WTC11 (cell line): ENCODE results near the gene RIPOR3. TPM values are rescaled to one million over a fixed set of nuclear protein-coding genes. Genes with fewer than 3 reads are reported as not detected.

Experiments used
- ATAC-seq: fragments of 200-7000 bp; cut with Tn5 transposase; 2 replicates; pipeline ENCODE4 v1.10.0; 2021; ENCODE audit warnings: mild to moderate bottlenecking, moderate library complexity
- CTCF ChIA-PET: fragments of 300-600 bp; sonication (Branson Sonifier 250); formaldehyde crosslinking; loops from one replicate; lab custom pipeline; 2021; ENCODE audit warnings: antibody characterized with exemption; lab: Charles Lee
- POLR2A ChIA-PET: fragments of 350-600 bp; sonication (Branson Sonifier 250); formaldehyde crosslinking; loops from one replicate; lab custom pipeline; 2021; ENCODE audit warnings: antibody characterized with exemption; lab: Charles Lee
- DNase-seq: peaks from one replicate; pipeline ENCODE4 v3.0.0; 2021; ENCODE audit warnings: low spot score
- H3K27ac Mint-ChIP-seq: 2 replicates; pipeline ENCODE4 v1.8.0; 2021; ENCODE audit warnings: mixed read lengths
- H3K27me3 Mint-ChIP-seq: 2 replicates; pipeline ENCODE4 v1.8.0; 2021; ENCODE audit warnings: low read depth, mild to moderate bottlenecking, moderate library complexity, mixed read lengths
- H3K36me3 Mint-ChIP-seq: 2 replicates; pipeline ENCODE4 v1.8.0; 2021; ENCODE audit warnings: mixed read lengths
- H3K4me1 Mint-ChIP-seq: 2 replicates; pipeline ENCODE4 v1.8.0; 2022; ENCODE audit warnings: mixed read lengths
- H3K4me3 Mint-ChIP-seq: 2 replicates; pipeline ENCODE4 v1.8.0; 2021; ENCODE audit warnings: mild to moderate bottlenecking, moderate library complexity, mixed read lengths
- H3K9me3 Mint-ChIP-seq: 2 replicates; pipeline ENCODE4 v1.8.0; 2021; ENCODE audit warnings: mixed read lengths
- AR ChIP-seq: fragments of 250-450 bp; sonication (Bioruptor Pico); IDR thresholded peaks from 2 replicates; pipeline ENCODE4 v1.9.0; 2021; ENCODE audit warnings: mild to moderate bottlenecking
- ATF3 ChIP-seq: sonication (generic); formaldehyde crosslinking; conservative IDR thresholded peaks from 2 replicates; pipeline ENCODE4 v1.8.1; 2022; ENCODE audit warnings: mild to moderate bottlenecking, missing genetic modification reagents
- CREM ChIP-seq: sonication (generic); formaldehyde crosslinking; IDR thresholded peaks from 2 replicates; pipeline ENCODE4 v1.8.1; 2022; ENCODE audit warnings: mild to moderate bottlenecking, missing genetic modification reagents, moderate library complexity
- E2F4 ChIP-seq: sonication (generic); formaldehyde crosslinking; IDR thresholded peaks from 2 replicates; pipeline ENCODE4 v1.8.1; 2022; ENCODE audit warnings: low read depth, mild to moderate bottlenecking, moderate library complexity, missing genetic modification reagents, borderline replicate concordance
- ELF4 ChIP-seq: sonication (generic); formaldehyde crosslinking; IDR thresholded peaks from 2 replicates; pipeline ENCODE4 v1.8.1; 2022; ENCODE audit warnings: low read depth, mild to moderate bottlenecking, moderate library complexity, missing genetic modification reagents
- EMX1 ChIP-seq: fragments of 250-450 bp; sonication (Bioruptor Pico); IDR thresholded peaks from 2 replicates; pipeline ENCODE4 v1.8.0; 2021; ENCODE audit warnings: mild to moderate bottlenecking
- ESRRA ChIP-seq: sonication (generic); formaldehyde crosslinking; IDR thresholded peaks from 2 replicates; pipeline ENCODE4 v1.8.1; 2022; ENCODE audit warnings: mild to moderate bottlenecking, missing genetic modification reagents, borderline replicate concordance
- FOXJ3 ChIP-seq: sonication (generic); formaldehyde crosslinking; IDR thresholded peaks from 2 replicates; pipeline ENCODE4 v1.9.0; 2021; ENCODE audit warnings: missing genetic modification reagents, mild to moderate bottlenecking, borderline replicate concordance
- GABPB1 ChIP-seq: sonication (generic); formaldehyde crosslinking; IDR thresholded peaks from 2 replicates; pipeline ENCODE4 v1.8.1; 2023; ENCODE audit warnings: mild to moderate bottlenecking, missing genetic modification reagents
- HMGXB4 ChIP-seq: sonication (generic); formaldehyde crosslinking; IDR thresholded peaks from 2 replicates; pipeline ENCODE4 v1.8.1; 2023; ENCODE audit warnings: mild to moderate bottlenecking, moderate library complexity, missing genetic modification reagents
- JUN ChIP-seq: sonication (generic); formaldehyde crosslinking; IDR thresholded peaks from 2 replicates; pipeline ENCODE4 v1.8.0; 2023; ENCODE audit warnings: mild to moderate bottlenecking, missing genetic modification reagents
- KAT7 ChIP-seq: sonication (generic); formaldehyde crosslinking; IDR thresholded peaks from 2 replicates; pipeline ENCODE4 v1.8.1; 2023; ENCODE audit warnings: missing genetic modification reagents, mild to moderate bottlenecking, borderline replicate concordance
- MAX ChIP-seq: sonication (generic); formaldehyde crosslinking; IDR thresholded peaks from 2 replicates; pipeline ENCODE4 v1.8.0; 2022; ENCODE audit warnings: mild to moderate bottlenecking, missing genetic modification reagents
- NR3C1 ChIP-seq: sonication (generic); formaldehyde crosslinking; conservative IDR thresholded peaks from 2 replicates; pipeline ENCODE4 v1.8.1; 2023; ENCODE audit warnings: low read depth, mild to moderate bottlenecking, missing genetic modification reagents
- PREB ChIP-seq: sonication (generic); formaldehyde crosslinking; IDR thresholded peaks from 2 replicates; pipeline ENCODE4 v1.8.1; 2022; ENCODE audit warnings: mild to moderate bottlenecking, missing genetic modification reagents, moderate library complexity, borderline replicate concordance
- RORB ChIP-seq: fragments of 250-450 bp; sonication (Bioruptor Pico); IDR thresholded peaks from 2 replicates; pipeline ENCODE4 v1.9.0; 2021; ENCODE audit warnings: mild to moderate bottlenecking
- SOX15 ChIP-seq: fragments of 250-450 bp; sonication (Bioruptor Pico); IDR thresholded peaks from 2 replicates; pipeline ENCODE4 v1.9.0; 2021; ENCODE audit warnings: mild to moderate bottlenecking
- STAT6 ChIP-seq: sonication (generic); formaldehyde crosslinking; conservative IDR thresholded peaks from 2 replicates; pipeline ENCODE4 v1.8.1; 2023; ENCODE audit warnings: mild to moderate bottlenecking, low read depth, missing genetic modification reagents, moderate library complexity
- USF2 ChIP-seq: sonication (generic); formaldehyde crosslinking; IDR thresholded peaks from 2 replicates; pipeline ENCODE4 v1.8.1; 2023; ENCODE audit warnings: mild to moderate bottlenecking, missing genetic modification reagents, moderate library complexity
- ZBTB21 ChIP-seq: sonication (generic); formaldehyde crosslinking; IDR thresholded peaks from 2 replicates; pipeline ENCODE4 v1.8.1; 2023; ENCODE audit warnings: mild to moderate bottlenecking, missing genetic modification reagents, borderline replicate concordance
- ZBTB43 ChIP-seq: sonication (generic); formaldehyde crosslinking; IDR thresholded peaks from 2 replicates; pipeline ENCODE4 v1.8.1; 2023; ENCODE audit warnings: mild to moderate bottlenecking, missing genetic modification reagents
- ZNF423 ChIP-seq: fragments of 250-450 bp; sonication (Bioruptor Pico); IDR thresholded peaks from 2 replicates; pipeline ENCODE4 v2.1.2; 2022; ENCODE audit warnings: mild to moderate bottlenecking, moderate library complexity
- total RNA-seq: library from RNA; stranded (reverse); gene quantifications from 3 replicates; pipeline ENCODE4 v1.2.3, GENCODE V29; 2021

RIPOR3 gene
- total RNA-seq, 1 experiment from 2014 or later = 6.5 TPM

- H3K27ac Mint-ChIP-seq = no peak overlapping the region
- DNase-seq = no peak
- no peak for ATAC-seq
- H3K4me3 Mint-ChIP-seq = no peak overlapping the region
- ChIA-PET CTCF (interaction anchor here (0.7 to 2.5 kb wide), 3 partner anchors 13 to 73 kb away, joined by 3 to 8 read pairs (median 3); no protein-coding TSS in a partner anchor), POLR2A (no interaction called here)
- H3K9me3 Mint-ChIP-seq = no peaks in the 10 kb centered on the region
- no peaks in the 10 kb centered on the region for H3K27me3 Mint-ChIP-seq
- no peaks in the 10 kb centered on the region for H3K4me1 Mint-ChIP-seq
- TF ChIP-seq JUN (CRISPR knock-in tag) (no peak), USF2 (CRISPR knock-in tag) (no peak), E2F4 (no peak), ESRRA (CRISPR knock-in tag) (no peak), KAT7 (no peak), ZBTB43 (no peak), SOX15 (CRISPR knock-in tag) (no peak), STAT6 (no peak), CREM (no peak)
- peaks cover 4% of the 10 kb centered on the region; the same call in 1 of the 2 replicates for H3K36me3 Mint-ChIP-seq
Observed at GRCh38 chr20:50562262-50562701, 129.1 kb downstream of the RIPOR3 start.

GRCh38 chr20:50561379-50562078 lies 129.8 kb downstream of the RIPOR3 start:
- ATAC-seq = no peak
- H3K27ac Mint-ChIP-seq = peak overlapping the region; percentile 50; the same call in 1 of the 2 replicates
- no peaks in the 10 kb centered on the region for H3K4me1 Mint-ChIP-seq
- peaks cover 4% of the 10 kb centered on the region; the same call in 1 of the 2 replicates for H3K36me3 Mint-ChIP-seq
- no peak for DNase-seq
- no peak overlapping the region for H3K4me3 Mint-ChIP-seq
- POLR2A ChIA-PET = no interaction called here
- CTCF ChIA-PET = interaction anchor here (0.7 to 2.5 kb wide), 4 partner anchors 9 to 74 kb away, joined by 3 to 8 read pairs (median 6); no protein-coding TSS in a partner anchor
- H3K9me3 Mint-ChIP-seq = no peaks in the 10 kb centered on the region
- H3K27me3 Mint-ChIP-seq = no peaks in the 10 kb centered on the region
- TF ChIP-seq ZNF423 (CRISPR knock-in tag) = no peak
- no peak for TF ChIP-seq EMX1
- TF ChIP-seq GABPB1 (CRISPR knock-in tag) = no peak
- no peak for TF ChIP-seq MAX
- TF ChIP-seq HMGXB4 (CRISPR knock-in tag) = no peak
- no peak for TF ChIP-seq ZBTB21 (CRISPR knock-in tag)
- no peak for TF ChIP-seq FOXJ3 (CRISPR knock-in tag)
- no peak for TF ChIP-seq RORB (CRISPR knock-in tag)
- TF ChIP-seq ELF4 (CRISPR knock-in tag) = no peak
- no peak for TF ChIP-seq AR
- TF ChIP-seq ESRRA (CRISPR knock-in tag) = no peak
- TF ChIP-seq PREB (CRISPR knock-in tag) = no peak
- TF ChIP-seq ATF3 = no peak
- no peak for TF ChIP-seq NR3C1 (CRISPR knock-in tag)
